Smooth muscle cell (in vitro differentiated cells): ENCODE data around the gene NUP93. TPM values are rescaled to one million over a fixed set of nuclear protein-coding genes. Genes with fewer than 3 reads are reported as not detected.
A peak's percentile ranks its signal among the peaks of the same experiment; 100 is the strongest.

Source experiments
- DNase-seq: peaks from one replicate; lab custom pipeline; 2025; ENCODE audit not compliant: unreplicated experiment; lab: John Stamatoyannopoulos, UW
- H2AFZ ChIP-seq: fragments of 200-600 bp; sonication (generic); 2 replicates; pipeline ENCODE4 v1.6.0; 2016; ENCODE audit warnings: antibody characterized with exemption, low read depth, mild to moderate bottlenecking
- H3F3A ChIP-seq: fragments of 200-600 bp; sonication (generic); 2 replicates; pipeline ENCODE4 v1.6.0; 2017; ENCODE audit warnings: antibody characterized with exemption, low read depth
- H3K27ac ChIP-seq: fragments of 200-600 bp; sonication (generic); 2 replicates; pipeline ENCODE4 v1.5.1; 2016; ENCODE audit warnings: low read depth, mild to moderate bottlenecking
- H3K27me3 ChIP-seq: fragments of 200-600 bp; sonication (generic); 2 replicates; pipeline ENCODE4 v1.6.1; 2016; ENCODE audit warnings: low read depth, mild to moderate bottlenecking
- H3K36me3 ChIP-seq: fragments of 200-600 bp; sonication (generic); 2 replicates; pipeline ENCODE4 v1.5.1; 2016; ENCODE audit warnings: low read depth
- H3K4me1 ChIP-seq: fragments of 200-600 bp; sonication (generic); 2 replicates; pipeline ENCODE4 v1.5.1; 2016; ENCODE audit warnings: low read depth
- H3K4me2 ChIP-seq: fragments of 200-600 bp; sonication (generic); 2 replicates; pipeline ENCODE4 v1.6.0; 2016; ENCODE audit warnings: mild to moderate bottlenecking
- H3K4me3 ChIP-seq: fragments of 200-600 bp; sonication (generic); 2 replicates; pipeline ENCODE4 v1.5.1; 2016; ENCODE audit warnings: mild to moderate bottlenecking
- H3K79me2 ChIP-seq: fragments of 200-600 bp; sonication (generic); 2 replicates; pipeline ENCODE4 v1.6.0; 2016; ENCODE audit warnings: low read depth, mild to moderate bottlenecking
- H3K9ac ChIP-seq: fragments of 200-600 bp; sonication (generic); 2 replicates; pipeline ENCODE4 v1.6.0; 2016; ENCODE audit warnings: low read depth
- H3K9me3 ChIP-seq: fragments of 200-600 bp; sonication (generic); replicated peaks from 2 replicates; pipeline ENCODE4 v1.5.1; 2016; ENCODE audit warnings: low read depth
- H4K20me1 ChIP-seq: fragments of 200-600 bp; sonication (generic); 2 replicates; pipeline ENCODE4 v1.6.0; 2016; ENCODE audit warnings: low read depth
- CTCF ChIP-seq: fragments of 200-600 bp; sonication (generic); IDR thresholded peaks from 2 replicates; pipeline ENCODE4 v1.5.1; 2017; ENCODE audit warnings: borderline replicate concordance, mild to moderate bottlenecking, antibody characterized with exemption; ENCODE audit not compliant: insufficient read depth, poor library complexity, severe bottlenecking
- WGBS: methylation state at CpG from one replicate; pipeline ENCODE4 v1.1.7; 2016; ENCODE audit warnings: low lambda C conversion rate; 5-methylcytosine and 5-hydroxymethylcytosine counted together
- polyA plus RNA-seq: library from polyadenylated mRNA; unstranded; fragments of >200 nt; fragmentation: Nextera tagmentation; extraction: Ambion mirVana; gene quantifications from 2 replicates; pipeline ENCODE4 v1.2.1, GENCODE V29; 2016
- total RNA-seq: library from RNA; depleted of rRNA; stranded (reverse); fragments of >200 nt; gene quantifications from 2 replicates; pipeline ENCODE4 v1.2.3, GENCODE V29; 2014

NUP93 gene
- total and polyA plus RNA-seq, 2 experiments from 2014 or later, result 45.6 to 55.8 TPM

DNA sequence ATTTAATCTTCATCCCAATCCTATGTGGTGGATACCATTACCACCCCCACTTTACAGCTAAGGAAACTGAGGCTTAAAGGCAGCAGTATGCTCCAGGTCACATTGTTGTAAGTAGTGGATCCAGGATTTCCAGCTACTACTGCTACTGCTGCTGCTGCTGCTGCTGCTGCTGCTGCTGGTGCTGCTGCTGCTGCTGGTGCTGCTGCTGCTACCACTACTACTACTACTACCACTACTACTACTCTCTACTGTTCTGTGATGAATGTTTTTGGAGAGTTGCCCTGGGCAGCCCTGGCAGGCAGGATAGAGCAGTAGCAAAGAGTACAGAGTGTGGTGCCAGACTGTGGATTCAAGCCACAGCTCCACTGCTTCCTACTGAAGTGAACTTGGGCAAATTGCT lies 85.8 kb downstream of the NUP93 start:
- H3K36me3 ChIP-seq, result no peaks in the 10 kb centered on the region
- H3F3A ChIP-seq, result peaks cover 5% of the 10 kb centered on the region
- no peak overlapping the region for H3K27ac ChIP-seq
- DNase-seq, result no peak
- no peak overlapping the region for H3K9ac ChIP-seq
- H3K4me2 ChIP-seq, result peak overlapping the region; percentile 70
- H3K4me3 ChIP-seq, result no peak overlapping the region
- no peaks in the 10 kb centered on the region for H3K9me3 ChIP-seq
- no peak for TF ChIP-seq CTCF
- peaks cover 22% of the 10 kb centered on the region for H3K4me1 ChIP-seq
- no peaks in the 10 kb centered on the region for H4K20me1 ChIP-seq
- no peaks in the 10 kb centered on the region for H3K79me2 ChIP-seq
- H2AFZ ChIP-seq, result no peak overlapping the region
- no peaks in the 10 kb centered on the region for H3K27me3 ChIP-seq

DNA sequence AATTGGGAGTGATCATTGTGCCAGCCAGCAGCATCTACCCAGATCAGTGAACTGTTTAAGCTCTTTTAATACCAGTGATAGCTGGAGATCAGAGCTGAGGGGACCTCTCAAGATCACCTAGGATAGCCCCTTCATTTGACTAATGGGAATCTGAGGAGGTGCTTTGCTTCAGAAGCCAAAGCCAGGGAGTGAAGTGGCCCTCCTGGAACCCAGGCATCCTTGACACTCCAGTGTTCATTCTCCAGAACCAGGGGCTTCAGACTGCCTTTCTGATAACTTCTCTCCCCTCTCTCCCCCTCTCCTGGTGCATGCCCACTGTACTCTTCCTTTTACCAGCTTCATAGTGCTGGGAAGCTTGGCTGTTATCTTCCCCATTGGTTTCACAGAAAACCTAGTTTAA lies 87.1 kb downstream of the NUP93 start:
- no peaks in the 10 kb centered on the region for H3K27me3 ChIP-seq
- H3K9me3 ChIP-seq, result no peaks in the 10 kb centered on the region
- no peak overlapping the region for H2AFZ ChIP-seq
- peaks cover 5% of the 10 kb centered on the region for H3F3A ChIP-seq
- no peak for TF ChIP-seq CTCF
- DNase-seq, result no peak
- H3K36me3 ChIP-seq, result no peaks in the 10 kb centered on the region
- no peak overlapping the region for H3K27ac ChIP-seq
- H3K79me2 ChIP-seq, result no peaks in the 10 kb centered on the region
- peaks cover 22% of the 10 kb centered on the region for H3K4me1 ChIP-seq
- no peak overlapping the region for H3K4me3 ChIP-seq
- H3K9ac ChIP-seq, result no peak overlapping the region
- no peak overlapping the region for H3K4me2 ChIP-seq
- H4K20me1 ChIP-seq, result no peaks in the 10 kb centered on the region

DNA sequence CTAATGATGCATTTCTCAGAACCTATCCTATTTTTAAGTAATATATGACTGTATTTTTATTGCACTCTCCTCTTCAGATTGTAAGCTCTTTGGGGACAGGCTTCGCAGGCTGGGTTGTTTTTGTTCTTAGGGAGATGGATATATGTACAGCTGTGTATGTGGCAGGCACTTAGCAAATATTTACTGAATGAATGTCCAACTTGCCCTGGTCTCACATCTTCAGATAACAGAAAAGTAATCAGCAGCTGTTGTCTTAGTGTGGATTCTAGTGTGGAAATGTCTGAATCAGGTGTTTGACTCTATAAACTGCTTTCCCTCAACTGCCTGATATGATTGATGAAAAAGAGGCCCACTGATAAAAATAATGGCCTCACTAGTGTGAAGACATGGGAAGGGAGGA lies 88.0 kb downstream of the NUP93 start:
- WGBS, result 100% methylated on average over 1 of the region's 1 CpG
- Histone ChIP-seq H3K27me3 (no peaks in the 10 kb centered on the region), H3K36me3 (no peaks in the 10 kb centered on the region), H3K79me2 (no peaks in the 10 kb centered on the region), H3K9me3 (no peaks in the 10 kb centered on the region), H4K20me1 (no peaks in the 10 kb centered on the region), H3K4me2 (no peak overlapping the region), H3K27ac (no peak overlapping the region), H2AFZ (no peak overlapping the region), H3K4me1 (peaks cover 22% of the 10 kb centered on the region), H3K9ac (no peak overlapping the region), H3F3A (peaks cover 5% of the 10 kb centered on the region), H3K4me3 (no peak overlapping the region)
- TF ChIP-seq CTCF, result no peak
- no peak for DNase-seq

DNA sequence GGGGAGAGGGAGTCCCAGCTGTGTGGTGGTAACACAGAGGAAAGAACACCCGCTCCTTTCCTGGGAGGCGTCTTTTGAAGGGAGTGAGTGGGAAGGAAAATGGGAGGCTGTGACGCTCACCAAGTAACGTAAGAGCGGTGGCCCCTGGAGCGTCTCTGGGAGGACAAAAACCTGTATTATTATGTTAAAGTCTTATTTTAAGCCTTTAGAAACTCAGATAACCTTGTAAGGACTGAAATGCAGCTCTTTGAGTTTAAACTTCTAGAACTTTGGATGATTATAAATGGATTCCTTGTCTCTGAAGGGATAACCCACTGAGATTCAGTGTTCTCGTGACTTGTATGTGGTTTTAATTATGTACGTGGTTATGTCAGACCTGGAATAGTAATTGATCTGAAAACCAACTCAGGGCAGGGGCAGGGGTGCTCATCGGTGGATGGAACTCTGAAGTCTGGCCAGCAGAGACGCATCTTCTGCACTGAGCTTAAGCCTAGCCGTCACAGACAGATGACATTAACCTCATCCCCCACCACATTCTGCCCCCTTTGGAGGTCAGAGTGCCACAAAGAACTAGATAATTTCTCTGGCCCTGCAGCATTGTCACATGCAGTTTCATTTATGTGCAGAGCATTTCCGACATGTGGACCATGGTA lies 93.3 kb downstream of the NUP93 start:
- Histone ChIP-seq H3K4me2 (no peak overlapping the region), H3K79me2 (no peaks in the 10 kb centered on the region), H3K36me3 (no peaks in the 10 kb centered on the region), H3F3A (no peaks in the 10 kb centered on the region), H3K4me1 (peaks cover 9% of the 10 kb centered on the region), H2AFZ (no peak overlapping the region), H4K20me1 (no peaks in the 10 kb centered on the region), H3K27me3 (no peaks in the 10 kb centered on the region), H3K9ac (no peak overlapping the region), H3K9me3 (no peaks in the 10 kb centered on the region), H3K4me3 (no peak overlapping the region), H3K27ac (no peak overlapping the region)
- DNase-seq, result no peak
- 92% methylated on average over 12 of the region's 12 CpGs for WGBS
- no peak for TF ChIP-seq CTCF
